Common myeloid progenitor, CD34-positive (primary cell): ENCODE data around the gene FAM209A. TPM values are rescaled to one million over a fixed set of nuclear protein-coding genes. Genes with fewer than 3 reads are reported as not detected.
"Not testable (repeated sequence)": the region's sequence is repeated elsewhere in the genome, so short reads cannot be mapped to it uniquely, and the experiment has no call there.

Source experiments
- CTCF ChIA-PET: fragments of 350-600 bp; sonication (Branson Sonifier 250); formaldehyde crosslinking; loops from one replicate; lab custom pipeline; 2021; ENCODE audit warnings: antibody characterized with exemption; lab: Charles Lee
- POLR2A ChIA-PET: fragments of 350-600 bp; sonication (Branson Sonifier 250); formaldehyde crosslinking; loops from one replicate; lab custom pipeline; 2021; ENCODE audit warnings: antibody characterized with exemption; lab: Charles Lee
- DNase-seq, 3 donors: peaks; one replicate each; pipeline versions ENCODE4 v3.0.0 to v3.0.0-alpha.2; 2013
- H3K27ac ChIP-seq, 2 experiments: 1 replicate in 1 of 2; 2 replicates in 1 of 2; pipeline ENCODE4 v1.7.0; 2013; ENCODE audit warnings: inconsistent platforms in 2 of 2, low read length in 2 of 2, mild to moderate bottlenecking in 2 of 2, low read depth in 1 of 2, moderate library complexity in 1 of 2; ENCODE audit not compliant: severe bottlenecking in 2 of 2, insufficient read depth in 1 of 2, poor library complexity in 1 of 2
- H3K27me3 ChIP-seq, 5 experiments: replicated peaks in 2 of 5; 1 replicate in 3 of 5; 2 replicates in 2 of 5; pipeline versions ENCODE4 v1.6.1 to v1.7.0; 2013; ENCODE audit warnings: low read length in 4 of 5, mild to moderate bottlenecking in 2 of 5, moderate library complexity in 2 of 5, inconsistent platforms in 1 of 5; ENCODE audit not compliant: insufficient read depth in 5 of 5, control insufficient read depth in 4 of 5
- H3K36me3 ChIP-seq, 4 experiments: 1 replicate in 2 of 4; 2 replicates in 2 of 4; pipeline versions ENCODE4 v1.6.1 to v1.7.0; 2013; ENCODE audit warnings: low read length in 3 of 4, control low read depth in 1 of 4, mild to moderate bottlenecking in 1 of 4; ENCODE audit not compliant: control insufficient read depth in 4 of 4, insufficient read depth in 4 of 4
- H3K4me1 ChIP-seq, 4 experiments: 1 replicate in 3 of 4; 2 replicates in 1 of 4; pipeline versions ENCODE4 v1.6.1 to v1.7.1; 2013; ENCODE audit warnings: low read length in 3 of 4, mild to moderate bottlenecking in 3 of 4, control low read depth in 1 of 4, inconsistent platforms in 1 of 4, moderate library complexity in 1 of 4; ENCODE audit not compliant: control insufficient read depth in 4 of 4, insufficient read depth in 4 of 4; ENCODE audit errors: control extremely low read depth in 1 of 4
- H3K4me3 ChIP-seq, 7 experiments: 1 replicate in 4 of 7; 2 replicates in 3 of 7; pipeline versions ENCODE4 v1.5.1 to v1.7.0; 2013; ENCODE audit warnings: mild to moderate bottlenecking in 7 of 7, low read length in 6 of 7, moderate library complexity in 6 of 7, inconsistent platforms in 2 of 7, low read depth in 2 of 7, control low read depth in 1 of 7; ENCODE audit not compliant: insufficient read depth in 4 of 7, control insufficient read depth in 1 of 7; ENCODE audit errors: extremely low read depth in 1 of 7
- H3K9me3 ChIP-seq, 5 experiments: 1 replicate in 4 of 5; 2 replicates in 1 of 5; pipeline versions ENCODE4 v1.6.1 to v1.7.1; 2013; ENCODE audit warnings: low read length in 4 of 5, mild to moderate bottlenecking in 2 of 5, inconsistent platforms in 1 of 5, low read depth in 1 of 5, moderate library complexity in 1 of 5; ENCODE audit not compliant: control insufficient read depth in 4 of 5, insufficient read depth in 2 of 5; ENCODE audit errors: control extremely low read depth in 1 of 5
- WGBS: methylation state at CpG from one replicate; pipeline ENCODE4 v1.1.5; 2013; ENCODE audit not compliant: insufficient coverage; 5-methylcytosine and 5-hydroxymethylcytosine counted together
- polyA plus RNA-seq: library from polyadenylated mRNA; unstranded; fragments of 120-200 nt; gene quantifications from one replicate; pipeline ENCODE4 v1.2.1, GENCODE V29; 2013

FAM209A gene
- polyA plus RNA-seq: 1.5 TPM

- CTCF ChIA-PET: interaction anchor here (0.9 kb wide), 1 partner anchor 9 kb away, joined by 3 read pairs; no protein-coding TSS in a partner anchor
- DNase-seq, H3K27me3 ChIP-seq, POLR2A ChIA-PET, H3K4me1 ChIP-seq, H3K4me3 ChIP-seq, H3K27ac ChIP-seq: not testable (repeated sequence)
- Histone ChIP-seq H3K36me3 (peaks cover 11 to 18% (median 12%) of the 10 kb centered on the region in 4 experiments), H3K9me3 (peaks cover 0 to 18% (median 14%) of the 10 kb centered on the region in 5 experiments)
- 94% methylated on average over 3 of the region's 7 CpGs for WGBS
These were observed at the start of gene FAM209A for GRCh38 chr20:56524444-56524843. Gene FAM209A, plus strand, starts transcription at chr20:56524744. Its CDS starts 65 bp downstream, at chr20:56524809.

DNA sequence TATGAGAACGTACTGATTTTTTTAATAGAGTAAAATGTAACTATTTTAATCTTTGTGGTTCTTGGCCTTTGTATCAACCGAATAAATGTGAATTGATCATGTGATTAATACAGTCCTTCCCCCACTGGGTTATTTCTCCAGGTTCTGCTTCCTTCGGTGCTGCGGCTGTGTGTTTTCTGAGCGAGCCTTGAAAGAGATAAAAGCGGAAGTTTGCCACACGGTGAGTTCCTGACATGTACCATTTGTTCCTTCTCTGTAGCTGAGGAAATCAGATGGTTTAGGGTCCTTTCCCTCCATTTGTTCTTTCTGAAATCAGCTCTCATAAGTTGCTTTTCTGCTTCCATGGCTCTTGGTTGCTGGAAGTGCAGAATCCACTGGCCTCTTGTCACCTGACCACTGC, 40.6 kb upstream of the FAM209A start:
- H3K4me3 ChIP-seq: peak overlapping the region in 2 of 7 experiments; percentile 39 to 50
- ChIA-PET POLR2A (interaction anchor here (1.2 kb wide), 1 partner anchor 15 kb away, joined by 4 read pairs; the partner anchor contains the start of gene RTF2), CTCF (interaction anchor here (1.0 to 1.4 kb wide), 4 partner anchors 10 to 85 kb away, joined by 3 read pairs; no protein-coding TSS in a partner anchor)
- no peaks in the 10 kb centered on the region for H3K9me3 ChIP-seq
- peaks cover 9 to 43% (median 17%) of the 10 kb centered on the region in 4 experiments for H3K4me1 ChIP-seq
- WGBS: 0% methylated on average over 5 of the region's 7 CpGs
- H3K36me3 ChIP-seq: peaks cover 4 to 67% (median 52%) of the 10 kb centered on the region in 4 experiments
- H3K27ac ChIP-seq: peak overlapping the region in 1 of 2 experiments; percentile 54
- peak; percentile 69 to 91 (median 89) for DNase-seq
- no peaks in the 10 kb centered on the region for H3K27me3 ChIP-seq

- no peaks in the 10 kb centered on the region for H3K9me3 ChIP-seq
- POLR2A ChIA-PET: no interaction called here
- H3K4me3 ChIP-seq: no peak overlapping the region
- peak in 2 of 3 donors; percentile 12 to 18 for DNase-seq
- peaks cover 9 to 31% (median 17%) of the 10 kb centered on the region in 4 experiments for H3K4me1 ChIP-seq
- H3K27me3 ChIP-seq: no peaks in the 10 kb centered on the region
- H3K36me3 ChIP-seq: peaks cover 2 to 69% (median 51%) of the 10 kb centered on the region in 4 experiments
- no peak overlapping the region for H3K27ac ChIP-seq
- CTCF ChIA-PET: no interaction called here
- WGBS: 91% methylated on average over 9 of the region's 11 CpGs
These were observed 37.3 kb upstream of the FAM209A start for GRCh38 chr20:56487216-56487615.

DNA sequence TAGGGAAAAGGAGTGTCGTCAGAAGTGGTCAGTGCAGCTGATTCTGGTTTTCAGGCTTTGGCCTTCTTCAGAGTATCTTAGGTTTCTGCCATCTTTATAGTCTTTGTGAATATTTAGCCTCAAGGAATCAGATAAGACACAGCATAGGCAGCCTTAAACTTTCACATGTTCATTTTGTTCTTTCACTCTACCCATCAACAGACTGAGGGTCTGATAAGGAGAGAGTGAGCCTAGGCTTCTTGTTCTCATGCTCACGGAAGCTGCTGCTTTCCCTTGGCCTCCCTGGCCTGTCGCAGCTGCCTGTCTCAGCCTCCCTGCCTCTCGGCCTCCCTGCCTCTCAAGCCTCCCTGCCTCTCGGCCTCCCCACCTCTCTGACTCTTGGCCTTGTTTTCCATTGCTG, 36.0 kb upstream of the FAM209A start:
- WGBS: 100% methylated on average over 5 of the region's 5 CpGs
- ChIA-PET CTCF (no interaction called here), POLR2A (no interaction called here)
- Histone ChIP-seq H3K36me3 (peaks cover 2 to 73% (median 53%) of the 10 kb centered on the region in 4 experiments), H3K27me3 (no peaks in the 10 kb centered on the region), H3K4me3 (no peak overlapping the region), H3K4me1 (peaks cover 5 to 22% (median 12%) of the 10 kb centered on the region in 4 experiments), H3K27ac (no peak overlapping the region), H3K9me3 (no peaks in the 10 kb centered on the region)
- no peak for DNase-seq

- 100% methylated on average over 1 of the region's 1 CpG for WGBS
- Histone ChIP-seq H3K27me3 (no peaks in the 10 kb centered on the region), H3K36me3 (peaks cover 6 to 31% (median 20%) of the 10 kb centered on the region in 4 experiments), H3K9me3 (peaks cover 0 to 8% (median 2%) of the 10 kb centered on the region in 5 experiments), H3K27ac (no peak overlapping the region), H3K4me1 (peaks cover 0 to 2% (median under 1%) of the 10 kb centered on the region in 4 experiments), H3K4me3 (no peak overlapping the region)
- DNase-seq: no peak
- ChIA-PET POLR2A (no interaction called here), CTCF (no interaction called here)
These were observed 23.4 kb upstream of the FAM209A start for GRCh38 chr20:56501116-56501515.

GRCh38 chr20:56503916-56504315, 20.6 kb upstream of the FAM209A start:
- POLR2A ChIA-PET: no interaction called here
- DNase-seq: no peak
- no peaks in the 10 kb centered on the region for H3K9me3 ChIP-seq
- H3K4me3 ChIP-seq: no peak overlapping the region
- no peak overlapping the region for H3K27ac ChIP-seq
- H3K27me3 ChIP-seq: no peaks in the 10 kb centered on the region
- 94% methylated on average over 2 of the region's 8 CpGs for WGBS
- H3K4me1 ChIP-seq: peaks cover 0 to 2% (median 2%) of the 10 kb centered on the region in 4 experiments
- peaks cover 2 to 17% (median 3%) of the 10 kb centered on the region in 4 experiments for H3K36me3 ChIP-seq
- CTCF ChIA-PET: interaction anchor here (1.0 to 1.8 kb wide), 2 partner anchors 10 to 108 kb away, joined by 3 to 7 read pairs; no protein-coding TSS in a partner anchor

DNA sequence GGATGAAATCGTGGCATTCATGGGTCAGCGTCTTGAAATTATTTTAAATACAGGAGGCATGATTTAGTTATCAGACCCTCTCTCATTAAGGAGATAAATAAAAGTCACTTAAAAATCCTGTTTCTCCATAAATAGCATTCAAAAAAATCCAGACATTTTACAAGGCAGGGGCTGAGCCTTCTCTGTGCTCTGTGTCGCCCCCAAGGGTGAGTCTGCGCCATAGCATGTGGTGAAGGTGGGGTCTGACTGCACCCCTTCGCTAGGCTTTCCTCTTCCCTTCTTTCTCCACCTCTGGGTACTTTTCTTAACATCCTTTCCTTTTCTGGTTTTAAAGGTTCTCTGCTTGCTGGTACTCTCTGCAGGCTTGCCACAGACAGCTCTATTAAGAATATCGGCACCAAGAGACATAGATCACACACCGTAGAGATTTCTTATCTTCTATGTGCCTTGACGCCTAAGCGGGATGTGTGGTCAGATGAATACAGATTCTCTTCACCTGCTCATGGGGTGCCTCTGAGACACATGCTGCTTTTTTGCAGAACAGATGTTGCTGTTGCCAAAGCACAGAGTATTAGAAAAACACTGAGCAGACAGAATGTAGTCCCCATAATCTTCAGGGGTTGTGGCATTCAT, 20.1 kb upstream of the FAM209A start:
- DNase-seq: peak in 2 of 3 donors; percentile 17 to 26
- H3K4me3 ChIP-seq: no peak overlapping the region
- H3K36me3 ChIP-seq: peaks cover 1 to 17% (median 3%) of the 10 kb centered on the region in 4 experiments
- H3K9me3 ChIP-seq: no peaks in the 10 kb centered on the region
- H3K4me1 ChIP-seq: peaks cover 0 to 2% (median 2%) of the 10 kb centered on the region in 4 experiments
- H3K27me3 ChIP-seq: no peaks in the 10 kb centered on the region
- CTCF ChIA-PET: interaction anchor here (1.8 kb wide), 1 partner anchor 10 kb away, joined by 7 read pairs; no protein-coding TSS in a partner anchor
- POLR2A ChIA-PET: interaction anchor here (0.5 kb wide), 1 partner anchor 96 kb away, joined by 3 read pairs; no protein-coding TSS in a partner anchor
- H3K27ac ChIP-seq: no peak overlapping the region
- 95% methylated on average over 4 of the region's 9 CpGs for WGBS
